GM13977 (cell line): Measurements from ENCODE around the gene RASAL2.

Source experiments
- DNase-seq: peaks from one replicate; pipeline ENCODE4 v3.0.0; 2012; ENCODE audit warnings: low spot score
- in situ Hi-C: fragments of 300-500 bp; cut with MboI; formaldehyde crosslinking; loops from one replicate; pipeline ENCODE4 v1.12.0; 2022; ENCODE audit warnings: low sequenced_read_pairs, low pct_unique_long_range_greater_than_20kb, mixed read lengths, inconsistent platforms; ENCODE audit not compliant: unreplicated experiment
- TF ChIP-seq, protein P1 (sequence below): IDR thresholded peaks from 2 replicates; pipeline ENCODE4 v1.5.1; 2012; ENCODE audit warnings: mild to moderate bottlenecking, control low read depth; ENCODE audit not compliant: insufficient read depth; ENCODE audit errors: extremely low read depth, missing control alignments

The RASAL2 gene

DNA sequence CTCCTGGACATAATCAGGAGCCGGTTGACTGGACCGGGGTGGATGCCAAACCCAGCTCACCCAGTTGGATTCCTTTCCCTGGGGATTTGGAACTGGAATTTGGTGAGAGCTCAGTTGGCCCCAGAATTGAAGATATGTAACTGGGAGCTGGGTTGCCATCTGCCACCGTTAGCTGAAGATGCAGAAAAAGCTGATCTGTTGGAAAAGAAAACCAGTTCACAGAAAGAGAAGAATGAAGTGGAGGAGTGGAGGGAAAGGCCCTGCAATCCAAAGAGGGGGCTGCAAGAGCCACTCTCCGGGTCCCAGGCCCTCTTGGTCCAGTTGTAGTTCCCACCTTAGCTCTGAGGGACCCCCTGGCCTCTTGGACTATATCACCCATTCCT, 435.0 kb downstream of the RASAL2 start:
- no peak for DNase-seq
- TF ChIP-seq, protein P1, sequence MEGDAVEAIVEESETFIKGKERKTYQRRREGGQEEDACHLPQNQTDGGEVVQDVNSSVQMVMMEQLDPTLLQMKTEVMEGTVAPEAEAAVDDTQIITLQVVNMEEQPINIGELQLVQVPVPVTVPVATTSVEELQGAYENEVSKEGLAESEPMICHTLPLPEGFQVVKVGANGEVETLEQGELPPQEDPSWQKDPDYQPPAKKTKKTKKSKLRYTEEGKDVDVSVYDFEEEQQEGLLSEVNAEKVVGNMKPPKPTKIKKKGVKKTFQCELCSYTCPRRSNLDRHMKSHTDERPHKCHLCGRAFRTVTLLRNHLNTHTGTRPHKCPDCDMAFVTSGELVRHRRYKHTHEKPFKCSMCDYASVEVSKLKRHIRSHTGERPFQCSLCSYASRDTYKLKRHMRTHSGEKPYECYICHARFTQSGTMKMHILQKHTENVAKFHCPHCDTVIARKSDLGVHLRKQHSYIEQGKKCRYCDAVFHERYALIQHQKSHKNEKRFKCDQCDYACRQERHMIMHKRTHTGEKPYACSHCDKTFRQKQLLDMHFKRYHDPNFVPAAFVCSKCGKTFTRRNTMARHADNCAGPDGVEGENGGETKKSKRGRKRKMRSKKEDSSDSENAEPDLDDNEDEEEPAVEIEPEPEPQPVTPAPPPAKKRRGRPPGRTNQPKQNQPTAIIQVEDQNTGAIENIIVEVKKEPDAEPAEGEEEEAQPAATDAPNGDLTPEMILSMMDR, result no peak
- in situ Hi-C loops, result loop anchor here (5.0 to 25.0 kb wide), 2 partner anchors 478 to 833 kb away; partner anchors contain the start of gene AXDND1

DNA sequence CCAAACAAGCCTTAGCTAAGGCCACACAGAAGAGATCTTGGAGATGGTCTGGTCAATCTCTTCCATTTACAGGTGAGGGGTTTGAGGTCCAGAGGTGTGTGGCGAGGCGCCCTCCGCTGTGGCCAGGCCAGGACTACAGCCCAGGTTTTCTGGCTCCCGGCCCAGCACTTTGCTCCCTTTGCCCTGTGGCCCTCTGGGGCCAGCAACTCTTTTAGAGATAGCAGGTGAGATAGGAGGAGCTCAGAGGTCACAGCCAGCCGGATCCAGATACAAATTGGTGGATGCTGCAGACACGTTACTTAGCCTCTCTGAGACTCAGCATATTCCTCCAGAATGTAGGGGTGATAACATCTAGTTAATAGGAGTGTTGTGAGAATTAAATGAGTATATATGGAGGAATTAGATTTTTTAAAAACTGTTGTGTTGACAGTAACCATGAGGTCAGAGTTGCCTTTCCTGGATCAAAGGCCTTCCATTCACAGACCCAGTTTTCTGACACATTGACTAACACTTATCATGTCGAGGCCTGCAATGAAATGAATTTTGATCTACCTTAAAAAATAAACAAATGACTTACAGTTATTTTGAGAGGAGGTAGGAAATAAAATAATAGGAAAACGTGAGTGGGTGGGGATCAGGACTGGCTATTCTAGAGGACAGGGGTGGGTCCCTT, 435.6 kb downstream of the RASAL2 start:
- in situ Hi-C loops, result loop anchor here (5.0 to 25.0 kb wide), 2 partner anchors 478 to 833 kb away; partner anchors contain the start of gene AXDND1
- no peak for DNase-seq

DNA sequence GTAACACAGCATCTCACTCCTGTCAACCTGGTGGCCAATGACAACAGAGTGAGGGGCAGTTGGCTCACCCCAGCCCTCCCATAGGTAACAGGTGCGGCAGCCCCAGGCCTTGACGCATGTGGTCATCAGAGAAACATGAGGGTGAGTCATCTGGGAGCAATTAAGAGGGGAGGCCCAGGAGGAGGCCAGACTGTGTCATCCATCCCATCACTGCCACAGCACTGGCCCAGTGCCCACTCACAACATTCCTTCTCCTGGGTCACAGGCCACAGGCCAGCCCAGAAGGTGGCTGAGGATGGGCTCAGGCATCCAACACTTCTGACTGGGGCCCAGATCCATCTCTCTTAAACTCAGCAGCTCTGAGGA, 436.1 kb downstream of the RASAL2 start:
- in situ Hi-C loops, result loop anchor here (25.0 kb wide), 1 partner anchor 832 kb away; the partner anchor contains the start of gene AXDND1
- DNase-seq, result no peak
- TF ChIP-seq, protein P1, result no peak

More for the DNA sequence above, 435.6 kb downstream of the RASAL2 start:
- TF ChIP-seq, protein P1, result no peak

DNA sequence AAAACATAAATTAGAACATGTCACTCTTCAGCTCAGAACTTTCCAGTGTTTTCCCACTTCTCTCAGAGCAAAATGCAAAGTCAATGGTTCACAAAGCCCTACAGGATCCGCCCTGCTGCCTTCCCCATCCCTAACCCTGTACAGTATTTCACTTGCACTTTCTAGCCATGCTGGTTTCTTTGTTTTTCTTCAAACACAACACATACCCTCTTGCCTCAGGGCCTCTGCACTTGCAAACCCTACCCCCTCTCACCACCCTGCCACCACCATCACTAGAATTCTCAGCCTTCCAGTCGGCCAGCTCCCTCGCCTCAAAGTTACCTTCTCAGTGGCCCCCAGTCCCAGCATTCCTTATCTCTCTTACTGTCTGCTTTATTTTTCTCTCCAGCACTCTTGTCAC, 436.6 kb downstream of the RASAL2 start:
- TF ChIP-seq, protein P1, result no peak
- in situ Hi-C loops, result loop anchor here (25.0 kb wide), 1 partner anchor 832 kb away; the partner anchor contains the start of gene AXDND1

DNA sequence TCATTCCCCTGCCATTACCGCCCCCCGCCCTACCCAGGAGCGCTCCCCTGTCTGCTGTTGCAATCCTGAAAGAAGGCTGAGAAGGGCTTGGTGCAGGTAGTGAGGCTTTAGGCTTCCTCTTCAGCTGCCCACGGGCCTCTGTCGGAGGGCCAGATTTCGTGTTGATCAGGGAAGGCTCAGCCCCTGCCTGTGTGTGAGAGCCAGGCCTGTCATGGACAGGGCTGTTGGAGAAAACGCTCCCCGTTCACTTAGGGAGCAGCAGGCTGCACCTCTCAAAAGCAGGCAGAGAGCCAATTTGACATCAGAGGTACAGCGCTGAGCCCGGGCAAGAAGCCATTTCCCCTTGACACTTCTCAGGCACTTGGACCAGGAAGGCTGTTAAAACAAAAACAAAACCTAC, 438.0 kb downstream of the RASAL2 start:
- TF ChIP-seq, protein P1, result peak; percentile 22
- in situ Hi-C loops, result loop anchor here (25.0 kb wide), 1 partner anchor 830 kb away; the partner anchor contains the start of gene AXDND1
- no peak for DNase-seq

More for the DNA sequence above, 436.6 kb downstream of the RASAL2 start:
- DNase-seq, result no peak

DNA sequence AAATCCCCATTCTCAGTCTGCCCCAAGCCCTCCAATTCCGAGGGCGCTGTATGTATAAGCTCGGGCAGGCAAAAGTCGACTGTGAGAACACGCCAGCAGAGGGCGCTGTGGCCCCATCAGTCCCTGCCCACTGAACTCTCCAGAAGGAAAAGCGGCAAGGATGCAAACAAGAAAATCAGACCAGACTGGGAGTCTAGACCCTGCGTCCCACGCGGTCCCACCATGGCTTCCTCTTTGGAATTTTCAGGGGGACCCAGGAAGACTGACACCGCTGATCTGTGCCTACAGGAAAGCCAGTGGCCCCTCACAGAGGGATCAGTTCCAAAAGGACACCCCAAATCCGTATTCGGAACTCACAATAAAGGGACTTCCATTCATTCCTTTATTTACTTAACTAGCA, 438.5 kb downstream of the RASAL2 start:
- in situ Hi-C loops, result loop anchor here (25.0 kb wide), 1 partner anchor 830 kb away; the partner anchor contains the start of gene AXDND1
- DNase-seq, result peak; percentile 82

More for the DNA sequence above, 438.5 kb downstream of the RASAL2 start:
- TF ChIP-seq, protein P1, result peak; percentile 95
